Osteoblast (primary cell): Measurements from ENCODE around the gene TACR2. TPM values are rescaled to one million over a fixed set of nuclear protein-coding genes. Genes with fewer than 3 reads are reported as not detected.

ENCODE experiments used
- DNase-seq: peaks from one replicate; pipeline ENCODE4 v3.0.0; 2011; ENCODE audit warnings: low spot score, mixed read lengths; ENCODE audit not compliant: insufficient read length; ENCODE audit errors: missing footprints
- H2AFZ ChIP-seq: 2 replicates; pipeline ENCODE4 v1.6.0; 2011; ENCODE audit warnings: mild to moderate bottlenecking, low read length
- H3K27ac ChIP-seq: 2 replicates; pipeline ENCODE4 v1.5.1; 2011; ENCODE audit warnings: mild to moderate bottlenecking, low read depth, low read length, moderate library complexity
- H3K27me3 ChIP-seq: 2 replicates; pipeline ENCODE4 v1.6.0; 2012; ENCODE audit warnings: mild to moderate bottlenecking, control low read depth, inconsistent platforms, low read length, moderate library complexity; ENCODE audit not compliant: insufficient read depth
- H3K36me3 ChIP-seq: 2 replicates; pipeline ENCODE4 v1.5.1; 2011; ENCODE audit warnings: mild to moderate bottlenecking, low read length, control low read depth, moderate library complexity; ENCODE audit not compliant: insufficient read depth
- H3K4me1 ChIP-seq: 2 replicates; pipeline ENCODE4 v1.5.1; 2011; ENCODE audit warnings: mild to moderate bottlenecking, low read length, control low read depth, moderate library complexity; ENCODE audit not compliant: insufficient read depth
- H3K4me2 ChIP-seq: 2 replicates; pipeline ENCODE4 v1.6.0; 2011; ENCODE audit warnings: mild to moderate bottlenecking, low read length; ENCODE audit not compliant: insufficient read depth
- H3K4me3 ChIP-seq: fragments of 200-600 bp; sonication (generic); 3 replicates; pipeline ENCODE4 v1.5.1; 2012; ENCODE audit warnings: mild to moderate bottlenecking, low read length, inconsistent platforms; ENCODE audit not compliant: insufficient read depth
- H3K79me2 ChIP-seq: 2 replicates; pipeline ENCODE4 v1.6.0; 2012; ENCODE audit warnings: mild to moderate bottlenecking, low read length, control low read depth, inconsistent platforms; ENCODE audit not compliant: insufficient read depth
- H3K9me3 ChIP-seq: 2 replicates; pipeline ENCODE4 v1.5.1; 2011; ENCODE audit warnings: low read depth, low read length, control low read depth
- H4K20me1 ChIP-seq: 2 replicates; pipeline ENCODE4 v1.6.0; 2012; ENCODE audit warnings: mild to moderate bottlenecking, low read length, control low read depth; ENCODE audit not compliant: insufficient read depth
- CTCF ChIP-seq: IDR thresholded peaks from 2 replicates; pipeline ENCODE4 v1.5.1; 2011; ENCODE audit warnings: mild to moderate bottlenecking, low read depth, low read length, moderate library complexity; ENCODE audit errors: extremely low read depth
- total RNA-seq: library from RNA; depleted of rRNA; stranded (reverse); fragments of >200 nt; gene quantifications from 2 replicates; pipeline ENCODE4 v1.2.3, GENCODE V29; 2012

Gene TACR2
- total RNA-seq, 1 donor = 0.36 TPM

GRCh38 chr10:69364232-69364940 lies 52.3 kb downstream of the TACR2 start:
- Histone ChIP-seq H3K79me2 (peaks cover 78% of the 10 kb centered on the region), H3K27me3 (no peaks in the 10 kb centered on the region), H3K36me3 (peaks cover 49% of the 10 kb centered on the region), H3K4me3 (no peak overlapping the region), H3K9me3 (no peaks in the 10 kb centered on the region), H3K4me2 (no peak overlapping the region), H3K4me1 (peaks cover 41% of the 10 kb centered on the region), H3K27ac (no peak overlapping the region), H2AFZ (no peak overlapping the region), H4K20me1 (peaks cover 30% of the 10 kb centered on the region)
- no peak for TF ChIP-seq CTCF
- peak; percentile 42 for DNase-seq

GRCh38 chr10:69363666-69364065 lies 53.1 kb downstream of the TACR2 start:
- Histone ChIP-seq H3K36me3 (peaks cover 42% of the 10 kb centered on the region), H2AFZ (no peak overlapping the region), H3K27ac (no peak overlapping the region), H3K4me2 (no peak overlapping the region), H3K4me3 (no peak overlapping the region), H3K4me1 (peaks cover 47% of the 10 kb centered on the region), H3K9me3 (no peaks in the 10 kb centered on the region), H3K27me3 (no peaks in the 10 kb centered on the region), H3K79me2 (peaks cover 79% of the 10 kb centered on the region), H4K20me1 (peaks cover 30% of the 10 kb centered on the region)
- DNase-seq = peak; percentile 15
- TF ChIP-seq CTCF = no peak

GRCh38 chr10:69362471-69362954 lies 54.2 kb downstream of the TACR2 start:
- Histone ChIP-seq H3K9me3 (no peaks in the 10 kb centered on the region), H3K27ac (peak overlapping the region; percentile 59), H4K20me1 (peaks cover 26% of the 10 kb centered on the region), H2AFZ (no peak overlapping the region), H3K4me1 (peaks cover 47% of the 10 kb centered on the region), H3K27me3 (no peaks in the 10 kb centered on the region), H3K4me3 (peak overlapping the region; percentile 22), H3K4me2 (peak overlapping the region; percentile 69), H3K36me3 (peaks cover 34% of the 10 kb centered on the region), H3K79me2 (peaks cover 82% of the 10 kb centered on the region)
- no peak for TF ChIP-seq CTCF
- peak; percentile 95 for DNase-seq

- Histone ChIP-seq H3K79me2 (peaks cover 81% of the 10 kb centered on the region), H3K9me3 (no peaks in the 10 kb centered on the region), H3K27me3 (no peaks in the 10 kb centered on the region), H3K4me3 (no peak overlapping the region), H2AFZ (no peak overlapping the region), H3K4me2 (peak overlapping the region; percentile 18), H4K20me1 (peaks cover 26% of the 10 kb centered on the region), H3K36me3 (peaks cover 26% of the 10 kb centered on the region), H3K4me1 (peaks cover 47% of the 10 kb centered on the region), H3K27ac (no peak overlapping the region)
- DNase-seq = no peak
- TF ChIP-seq CTCF = no peak
These were observed 55.5 kb downstream of the TACR2 start for GRCh38 chr10:69361303-69361614.
